B cell (primary cell): Measurements from ENCODE around the gene GRM4. TPM values are rescaled to one million over a fixed set of nuclear protein-coding genes. Genes with fewer than 3 reads are reported as not detected.

ENCODE experiments used
- ATAC-seq: fragments of 200-7000 bp; cut with Tn5 transposase; one replicate; pipeline ENCODE4 v1.10.0; 2021; ENCODE audit warnings: low read depth, mild to moderate bottlenecking, moderate number of reproducible peaks, moderate library complexity
- CTCF ChIA-PET: fragments of 350-600 bp; sonication (Branson Sonifier 250); formaldehyde crosslinking; loops from one replicate; lab custom pipeline; 2021; ENCODE audit warnings: antibody characterized with exemption, inconsistent platforms; lab: Charles Lee
- POLR2A ChIA-PET: fragments of 350-600 bp; sonication (Branson Sonifier 250); formaldehyde crosslinking; loops from one replicate; lab custom pipeline; 2021; ENCODE audit warnings: antibody characterized with exemption; lab: Charles Lee
- DNase-seq: peaks from one replicate; pipeline ENCODE4 v3.0.0; 2013
- H2AFZ ChIP-seq: 2 replicates; pipeline ENCODE4 v1.6.1; 2012; ENCODE audit warnings: mild to moderate bottlenecking, low read depth, low read length; ENCODE audit not compliant: insufficient read depth, poor library complexity, severe bottlenecking
- H3K27ac ChIP-seq, 2 donors: 1 replicate in 1 of 2; 2 replicates in 1 of 2; pipeline ENCODE4 v1.5.1; 2012 to 2013; ENCODE audit warnings: low read length in 2 of 2, mild to moderate bottlenecking in 2 of 2, moderate library complexity in 1 of 2
- H3K27me3 ChIP-seq, 4 experiments: fragments of 200-600 bp in 1 of 4; sonication (generic) in 1 of 4; replicated peaks in 1 of 4; 1 replicate in 2 of 4; 2 replicates in 2 of 4; pipeline versions ENCODE4 v1.6.1 to v1.7.0; 2013 to 2016; ENCODE audit warnings: low read length in 3 of 4, mild to moderate bottlenecking in 2 of 4, mixed read lengths in 1 of 4, moderate library complexity in 1 of 4; ENCODE audit not compliant: insufficient read depth in 4 of 4, control insufficient read depth in 3 of 4; ENCODE audit errors: control extremely low read depth in 1 of 4
- H3K36me3 ChIP-seq, 2 experiments: replicated peaks in 1 of 2; 1 replicate in 1 of 2; 2 replicates in 1 of 2; pipeline versions ENCODE4 v1.6.1 to v1.7.1; 2013; ENCODE audit warnings: low read length in 1 of 2; ENCODE audit not compliant: insufficient read depth in 2 of 2, control insufficient read depth in 1 of 2; ENCODE audit errors: control extremely low read depth in 1 of 2, extremely low read depth in 1 of 2
- H3K4me1 ChIP-seq, 2 donors: fragments of 200-600 bp in 1 of 2; sonication (generic) in 1 of 2; 1 replicate in 1 of 2; 2 replicates in 1 of 2; pipeline versions ENCODE4 v1.5.1 to v1.6.1; 2013 to 2017; ENCODE audit warnings: low read length in 2 of 2; ENCODE audit not compliant: control insufficient read depth in 2 of 2, insufficient read depth in 2 of 2
- H3K4me2 ChIP-seq: replicated peaks from 2 replicates; pipeline ENCODE3; 2012; ENCODE audit warnings: mild to moderate bottlenecking, low read depth, low read length; ENCODE audit not compliant: poor library complexity, severe bottlenecking
- H3K4me3 ChIP-seq, 5 experiments: fragments of 200-600 bp in 1 of 5; sonication (generic) in 1 of 5; 1 replicate in 3 of 5; 2 replicates in 2 of 5; pipeline versions ENCODE4 v1.5.1 to v1.7.0; 2011 to 2016; ENCODE audit warnings: low read length in 4 of 5, mild to moderate bottlenecking in 4 of 5, low read depth in 2 of 5, control low read depth in 1 of 5, moderate library complexity in 1 of 5; ENCODE audit not compliant: insufficient read depth in 1 of 5; ENCODE audit errors: control extremely low read depth in 1 of 5, extremely low read depth in 1 of 5
- H3K79me2 ChIP-seq: fragments of 200-600 bp; sonication (generic); one replicate; pipeline ENCODE4 v1.6.0; 2016; ENCODE audit warnings: low read length; ENCODE audit not compliant: control insufficient read depth, insufficient read depth
- H3K9ac ChIP-seq: fragments of 200-600 bp; sonication (generic); 2 replicates; pipeline ENCODE4 v1.6.1; 2017; ENCODE audit warnings: mild to moderate bottlenecking, low read length, moderate library complexity
- H3K9me3 ChIP-seq, 3 donors: one replicate each; pipeline versions ENCODE4 v1.6.1 to v1.7.1; 2013; ENCODE audit warnings: low read length in 2 of 3; ENCODE audit not compliant: control insufficient read depth in 2 of 3, insufficient read depth in 1 of 3; ENCODE audit errors: control extremely low read depth in 1 of 3
- H4K20me1 ChIP-seq: 2 replicates; pipeline ENCODE4 v1.6.0; 2012; ENCODE audit warnings: mild to moderate bottlenecking, low read length; ENCODE audit not compliant: insufficient read depth, control insufficient read depth, poor library complexity, severe bottlenecking
- H3K27ac Mint-ChIP-seq: one replicate; pipeline ENCODE4 v1.8.0; 2021; ENCODE audit warnings: mixed read lengths
- H3K27me3 Mint-ChIP-seq: one replicate; pipeline ENCODE4 v1.8.0; 2021; ENCODE audit warnings: mixed read lengths
- H3K4me1 Mint-ChIP-seq: one replicate; pipeline ENCODE4 v1.8.0; 2021; ENCODE audit warnings: mixed read lengths
- H3K4me3 Mint-ChIP-seq: one replicate; pipeline ENCODE4 v1.8.0; 2021; ENCODE audit warnings: mixed read lengths
- H3K9me3 Mint-ChIP-seq: one replicate; pipeline ENCODE4 v1.8.0; 2022; ENCODE audit warnings: mixed read lengths; ENCODE audit not compliant: insufficient read depth
- EZH2 ChIP-seq: IDR thresholded peaks from 2 replicates; pipeline ENCODE4 v1.6.1; 2012; ENCODE audit warnings: borderline replicate concordance, low read depth, mild to moderate bottlenecking, moderate library complexity, low read length; ENCODE audit not compliant: insufficient read depth, poor library complexity, severe bottlenecking
- WGBS: methylation state at CpG from one replicate; pipeline ENCODE4 v1.1.5; 2013; ENCODE audit warnings: missing lambda C conversion rate; ENCODE audit not compliant: insufficient coverage; 5-methylcytosine and 5-hydroxymethylcytosine counted together
- intact Hi-C: fragments of 100-400 bp; cut with micrococcal nuclease; formaldehyde crosslinking; loops from one replicate; pipeline ENCODE4 v1.10.0; 2022
- polyA plus RNA-seq: library from polyadenylated mRNA; depleted of rRNA; stranded (reverse); fragments of >200 nt; gene quantifications from 2 replicates; pipeline ENCODE4 v1.2.3, GENCODE V29; 2012
- total RNA-seq, 2 donors: library from RNA; stranded (reverse); fragments of 120-200 nt in 1 of 2; gene quantifications; 1 replicate in 1 of 2; 2 replicates in 1 of 2; pipeline versions ENCODE4 v1.2.3 to v1.2.4, GENCODE V29; 2013 to 2022
- TF ChIP-seq, protein P1 (sequence below): fragments of 200-600 bp; IDR thresholded peaks from one replicate; pipeline ENCODE4 v1.8.0; 2022; ENCODE audit warnings: antibody characterized with exemption, mild to moderate bottlenecking

The GRM4 gene
- total and polyA plus RNA-seq, 2 donors (not counting 1 experiment from before 2014, with no cell fraction given): 0.04 TPM; not detected in 1

- no peak overlapping the region for H3K27ac ChIP-seq
- no peak overlapping the region for H2AFZ ChIP-seq
- intact Hi-C loops: no loop called here
- H3K4me1 Mint-ChIP-seq: no peaks in the 10 kb centered on the region
- H4K20me1 ChIP-seq: no peaks in the 10 kb centered on the region
- peaks cover 0 to 10% (median 8%) of the 10 kb centered on the region in 3 donors for H3K9me3 ChIP-seq
- peaks cover 28% of the 10 kb centered on the region for H3K27me3 Mint-ChIP-seq
- ChIA-PET CTCF (no interaction called here), POLR2A (no interaction called here)
- H3K9ac ChIP-seq: no peak overlapping the region
- DNase-seq (no peak), ATAC-seq (no peak)
- H3K79me2 ChIP-seq: no peaks in the 10 kb centered on the region
- no peak overlapping the region for H3K4me3 Mint-ChIP-seq
- H3K4me1 ChIP-seq: no peaks in the 10 kb centered on the region
- H3K4me2 ChIP-seq: no peak overlapping the region
- WGBS: 84% methylated on average over 9 of the region's 9 CpGs
- TF ChIP-seq, protein P1, sequence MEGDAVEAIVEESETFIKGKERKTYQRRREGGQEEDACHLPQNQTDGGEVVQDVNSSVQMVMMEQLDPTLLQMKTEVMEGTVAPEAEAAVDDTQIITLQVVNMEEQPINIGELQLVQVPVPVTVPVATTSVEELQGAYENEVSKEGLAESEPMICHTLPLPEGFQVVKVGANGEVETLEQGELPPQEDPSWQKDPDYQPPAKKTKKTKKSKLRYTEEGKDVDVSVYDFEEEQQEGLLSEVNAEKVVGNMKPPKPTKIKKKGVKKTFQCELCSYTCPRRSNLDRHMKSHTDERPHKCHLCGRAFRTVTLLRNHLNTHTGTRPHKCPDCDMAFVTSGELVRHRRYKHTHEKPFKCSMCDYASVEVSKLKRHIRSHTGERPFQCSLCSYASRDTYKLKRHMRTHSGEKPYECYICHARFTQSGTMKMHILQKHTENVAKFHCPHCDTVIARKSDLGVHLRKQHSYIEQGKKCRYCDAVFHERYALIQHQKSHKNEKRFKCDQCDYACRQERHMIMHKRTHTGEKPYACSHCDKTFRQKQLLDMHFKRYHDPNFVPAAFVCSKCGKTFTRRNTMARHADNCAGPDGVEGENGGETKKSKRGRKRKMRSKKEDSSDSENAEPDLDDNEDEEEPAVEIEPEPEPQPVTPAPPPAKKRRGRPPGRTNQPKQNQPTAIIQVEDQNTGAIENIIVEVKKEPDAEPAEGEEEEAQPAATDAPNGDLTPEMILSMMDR: no peak
- no peaks in the 10 kb centered on the region for H3K36me3 ChIP-seq
- H3K27ac Mint-ChIP-seq: no peak overlapping the region
- no peak overlapping the region for H3K4me3 ChIP-seq
- peaks cover 0 to 41% (median 2%) of the 10 kb centered on the region in 4 experiments for H3K27me3 ChIP-seq
- H3K9me3 Mint-ChIP-seq: no peaks in the 10 kb centered on the region
Measured at GRCh38 chr6:33976437-33977360, 169.2 kb downstream of the GRM4 start.

GRCh38 chr6:33975661-33976436, 170.0 kb downstream of the GRM4 start:
- Mint-ChIP-seq H3K4me1 (no peaks in the 10 kb centered on the region), H3K4me3 (no peak overlapping the region), H3K9me3 (peaks cover 3% of the 10 kb centered on the region), H3K27me3 (peaks cover 28% of the 10 kb centered on the region), H3K27ac (no peak overlapping the region)
- H3K4me1 ChIP-seq: no peaks in the 10 kb centered on the region
- no peak overlapping the region for H3K4me2 ChIP-seq
- DNase-seq (no peak), ATAC-seq (no peak)
- H3K9me3 ChIP-seq: peaks cover 0 to 12% (median 8%) of the 10 kb centered on the region in 3 donors
- H3K4me3 ChIP-seq: no peak overlapping the region
- intact Hi-C loops: no loop called here
- H3K9ac ChIP-seq: no peak overlapping the region
- WGBS: 25% methylated on average over 27 of the region's 44 CpGs
- TF ChIP-seq EZH2: no peak
- TF ChIP-seq, protein P1: no peak
- POLR2A ChIA-PET: no interaction called here
- H3K36me3 ChIP-seq: no peaks in the 10 kb centered on the region
- no peaks in the 10 kb centered on the region for H4K20me1 ChIP-seq
- peaks cover 0 to 41% (median 2%) of the 10 kb centered on the region in 4 experiments for H3K27me3 ChIP-seq
- H2AFZ ChIP-seq: no peak overlapping the region
- CTCF ChIA-PET: no interaction called here
- H3K79me2 ChIP-seq: no peaks in the 10 kb centered on the region
- H3K27ac ChIP-seq: no peak overlapping the region
